HepG2 (cell line): Measurements from ENCODE around the gene CTSZ. TPM values are rescaled to one million over a fixed set of nuclear protein-coding genes. Genes with fewer than 3 reads are reported as not detected.

ENCODE experiments used
- CCAR2 ChIP-seq: fragments of 200-400 bp; formaldehyde crosslinking; optimal IDR thresholded peaks from 2 replicates; pipeline ENCODE3; 2018; ENCODE audit warnings: low read depth, mild to moderate bottlenecking, low read length, moderate library complexity
- KMT2A ChIP-seq: sonication (generic); formaldehyde crosslinking; IDR thresholded peaks from 2 replicates; pipeline ENCODE4 v1.4.0; 2020; ENCODE audit warnings: missing genetic modification reagents
- MAFG ChIP-seq: sonication (generic); formaldehyde crosslinking; IDR thresholded peaks from 2 replicates; pipeline ENCODE4 v1.5.1; 2020; ENCODE audit warnings: mild to moderate bottlenecking, missing genetic modification reagents
- MTA3 ChIP-seq: sonication (generic); formaldehyde crosslinking; IDR thresholded peaks from 2 replicates; pipeline ENCODE4 v1.4.0; 2020; ENCODE audit warnings: missing genetic modification reagents
- SAFB2 ChIP-seq: sonication (generic); formaldehyde crosslinking; IDR thresholded peaks from 2 replicates; pipeline ENCODE4 v1.5.1; 2020; ENCODE audit warnings: missing genetic modification reagents, low read depth, mild to moderate bottlenecking, borderline replicate concordance
- SMC3 ChIP-seq: IDR thresholded peaks from 2 replicates; pipeline ENCODE4 v1.6.1; 2011; ENCODE audit warnings: low read length, improper control_type of control experiment
- TFDP1 ChIP-seq: IDR thresholded peaks from 2 replicates; pipeline ENCODE4 v1.6.1; 2016; ENCODE audit warnings: missing compliant biosample characterization, missing genetic modification reagents, borderline replicate concordance
- ZBTB38 ChIP-seq: sonication (generic); formaldehyde crosslinking; IDR thresholded peaks from 2 replicates; pipeline ENCODE4 v1.5.1; 2020; ENCODE audit warnings: mild to moderate bottlenecking, missing genetic modification reagents
- ZNF180 ChIP-seq: sonication (generic); formaldehyde crosslinking; IDR thresholded peaks from 2 replicates; pipeline ENCODE4 v1.4.0; 2020; ENCODE audit warnings: low read depth, missing genetic modification reagents, borderline replicate concordance
- ZNF224 ChIP-seq: sonication (generic); formaldehyde crosslinking; IDR thresholded peaks from 2 replicates; pipeline ENCODE4 v1.5.0; 2020; ENCODE audit warnings: mild to moderate bottlenecking, missing genetic modification reagents
- ZNF724P ChIP-seq: sonication (generic); formaldehyde crosslinking; IDR thresholded peaks from 2 replicates; pipeline ENCODE4 v1.8.0; 2022; ENCODE audit warnings: missing genetic modification reagents, borderline replicate concordance
- ZNF740 ChIP-seq: sonication (generic); formaldehyde crosslinking; IDR thresholded peaks from 2 replicates; pipeline ENCODE4 v1.4.0; 2020; ENCODE audit warnings: missing genetic modification reagents
- polyA plus RNA-seq, 8 experiments: library from polyadenylated mRNA; depleted of rRNA in 3 of 8; stranded (reverse) in 7 of 8; unstranded in 1 of 8; fragments of >200 nt; fragmentation: Illumina TruSeq in 4 of 8; extraction: Trizol in 4 of 8; gene quantifications; 2 replicates each; pipeline versions ENCODE4 v1.2.1 to v1.2.3, GENCODE V29; 2011 to 2016; ENCODE audit warnings: low read depth in 4 of 8, missing spikeins in 1 of 8, mixed read lengths in 1 of 8; ENCODE audit not compliant: insufficient read depth in 1 of 8
- total RNA-seq, 5 experiments: library from RNA; depleted of rRNA; stranded (reverse); fragments of >200 nt; fragmentation: Illumina TruSeq; extraction: Trizol; gene quantifications; 2 replicates each; pipeline ENCODE4 v1.2.3, GENCODE V29; 2016; ENCODE audit warnings: low read depth in 1 of 5
- TF ChIP-seq, protein P1 (sequence below): sonication (generic); formaldehyde crosslinking; IDR thresholded peaks from 2 replicates; pipeline ENCODE4 v1.4.0; 2020; ENCODE audit warnings: mild to moderate bottlenecking, missing genetic modification reagents, borderline replicate concordance
- TF ChIP-seq, protein P2 (sequence below): sonication (generic); formaldehyde crosslinking; IDR thresholded peaks from 2 replicates; pipeline ENCODE4 v1.4.0; 2020; ENCODE audit warnings: missing genetic modification reagents, low read depth, mild to moderate bottlenecking, borderline replicate concordance
- TF ChIP-seq, protein P3 (sequence below): IDR thresholded peaks from 2 replicates; pipeline ENCODE4 v1.6.1; 2016; ENCODE audit warnings: low read depth

The CTSZ gene
- total and polyA plus RNA-seq, 2 of the 13 experiments (the other 11 are each of a cell fraction or from before 2014, with no cell fraction given): 0.33 TPM; not detected in 1

DNA sequence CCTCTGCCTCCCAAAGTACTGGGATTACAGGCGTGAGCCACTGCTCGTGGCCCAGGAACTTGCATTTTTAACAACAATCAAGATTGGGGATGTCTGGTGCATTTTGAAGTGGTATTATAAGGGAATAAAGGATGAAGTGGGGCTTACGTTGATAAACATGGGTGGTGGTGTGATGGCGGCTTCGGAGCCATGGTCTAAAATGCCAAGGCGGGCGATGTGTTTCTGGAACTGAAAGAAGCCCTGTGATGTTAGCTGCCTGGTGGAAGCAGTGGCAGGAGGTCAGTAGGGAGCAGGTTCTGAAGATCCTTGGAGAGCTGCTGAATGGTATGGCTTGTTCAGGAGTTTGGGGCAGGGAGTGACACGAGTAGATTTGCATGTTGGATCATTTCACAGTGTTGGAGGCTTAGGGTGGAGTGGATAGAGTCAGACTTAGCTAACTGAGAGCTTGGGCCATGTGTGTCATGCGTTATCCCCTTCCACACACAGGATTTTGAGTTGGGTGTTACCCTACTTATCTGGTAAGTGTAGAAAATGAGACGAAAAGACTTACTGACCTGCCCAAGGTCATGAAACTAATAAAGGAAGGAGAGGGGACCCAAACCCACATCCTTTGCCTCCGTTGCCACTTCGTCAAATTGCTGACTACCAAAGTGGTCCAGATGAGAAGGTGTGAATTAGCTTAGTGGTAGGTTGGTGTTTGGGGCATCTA is 24.5 kb downstream of the CTSZ start (continued):
- TF ChIP-seq, protein P1, sequence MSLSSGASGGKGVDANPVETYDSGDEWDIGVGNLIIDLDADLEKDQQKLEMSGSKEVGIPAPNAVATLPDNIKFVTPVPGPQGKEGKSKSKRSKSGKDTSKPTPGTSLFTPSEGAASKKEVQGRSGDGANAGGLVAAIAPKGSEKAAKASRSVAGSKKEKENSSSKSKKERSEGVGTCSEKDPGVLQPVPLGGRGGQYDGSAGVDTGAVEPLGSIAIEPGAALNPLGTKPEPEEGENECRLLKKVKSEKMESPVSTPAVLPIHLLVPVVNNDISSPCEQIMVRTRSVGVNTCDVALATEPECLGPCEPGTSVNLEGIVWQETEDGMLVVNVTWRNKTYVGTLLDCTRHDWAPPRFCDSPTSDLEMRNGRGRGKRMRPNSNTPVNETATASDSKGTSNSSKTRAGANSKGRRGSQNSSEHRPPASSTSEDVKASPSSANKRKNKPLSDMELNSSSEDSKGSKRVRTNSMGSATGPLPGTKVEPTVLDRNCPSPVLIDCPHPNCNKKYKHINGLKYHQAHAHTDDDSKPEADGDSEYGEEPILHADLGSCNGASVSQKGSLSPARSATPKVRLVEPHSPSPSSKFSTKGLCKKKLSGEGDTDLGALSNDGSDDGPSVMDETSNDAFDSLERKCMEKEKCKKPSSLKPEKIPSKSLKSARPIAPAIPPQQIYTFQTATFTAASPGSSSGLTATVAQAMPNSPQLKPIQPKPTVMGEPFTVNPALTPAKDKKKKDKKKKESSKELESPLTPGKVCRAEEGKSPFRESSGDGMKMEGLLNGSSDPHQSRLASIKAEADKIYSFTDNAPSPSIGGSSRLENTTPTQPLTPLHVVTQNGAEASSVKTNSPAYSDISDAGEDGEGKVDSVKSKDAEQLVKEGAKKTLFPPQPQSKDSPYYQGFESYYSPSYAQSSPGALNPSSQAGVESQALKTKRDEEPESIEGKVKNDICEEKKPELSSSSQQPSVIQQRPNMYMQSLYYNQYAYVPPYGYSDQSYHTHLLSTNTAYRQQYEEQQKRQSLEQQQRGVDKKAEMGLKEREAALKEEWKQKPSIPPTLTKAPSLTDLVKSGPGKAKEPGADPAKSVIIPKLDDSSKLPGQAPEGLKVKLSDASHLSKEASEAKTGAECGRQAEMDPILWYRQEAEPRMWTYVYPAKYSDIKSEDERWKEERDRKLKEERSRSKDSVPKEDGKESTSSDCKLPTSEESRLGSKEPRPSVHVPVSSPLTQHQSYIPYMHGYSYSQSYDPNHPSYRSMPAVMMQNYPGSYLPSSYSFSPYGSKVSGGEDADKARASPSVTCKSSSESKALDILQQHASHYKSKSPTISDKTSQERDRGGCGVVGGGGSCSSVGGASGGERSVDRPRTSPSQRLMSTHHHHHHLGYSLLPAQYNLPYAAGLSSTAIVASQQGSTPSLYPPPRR (CRISPR knock-in tag): no peak
- TF ChIP-seq ZNF224 (CRISPR knock-in tag) (no peak), SAFB2 (no peak), CCAR2 (no peak), KMT2A (CRISPR knock-in tag) (no peak), SMC3 (no peak), MAFG (CRISPR knock-in tag) (no peak), MTA3 (CRISPR knock-in tag) (no peak), ZNF180 (CRISPR knock-in tag) (no peak), ZBTB38 (CRISPR knock-in tag) (no peak), ZNF724P (CRISPR knock-in tag) (0 out of 2 replicates have a peak, but pooled peaks have one; percentile 13), TFDP1 (no peak), ZNF740 (no peak)
- TF ChIP-seq, protein P2, sequence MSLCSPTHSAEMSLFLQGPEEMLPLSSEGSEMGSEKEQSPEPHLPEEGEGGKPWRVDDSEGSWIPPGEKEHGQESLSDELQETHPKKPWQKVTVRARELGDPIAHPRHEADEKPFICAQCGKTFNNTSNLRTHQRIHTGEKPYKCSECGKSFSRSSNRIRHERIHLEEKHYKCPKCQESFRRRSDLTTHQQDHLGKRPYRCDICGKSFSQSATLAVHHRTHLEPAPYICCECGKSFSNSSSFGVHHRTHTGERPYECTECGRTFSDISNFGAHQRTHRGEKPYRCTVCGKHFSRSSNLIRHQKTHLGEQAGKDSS (CRISPR knock-in tag): 0 out of 2 replicates have a peak, but pooled peaks have one; percentile 33
- TF ChIP-seq, protein P3, sequence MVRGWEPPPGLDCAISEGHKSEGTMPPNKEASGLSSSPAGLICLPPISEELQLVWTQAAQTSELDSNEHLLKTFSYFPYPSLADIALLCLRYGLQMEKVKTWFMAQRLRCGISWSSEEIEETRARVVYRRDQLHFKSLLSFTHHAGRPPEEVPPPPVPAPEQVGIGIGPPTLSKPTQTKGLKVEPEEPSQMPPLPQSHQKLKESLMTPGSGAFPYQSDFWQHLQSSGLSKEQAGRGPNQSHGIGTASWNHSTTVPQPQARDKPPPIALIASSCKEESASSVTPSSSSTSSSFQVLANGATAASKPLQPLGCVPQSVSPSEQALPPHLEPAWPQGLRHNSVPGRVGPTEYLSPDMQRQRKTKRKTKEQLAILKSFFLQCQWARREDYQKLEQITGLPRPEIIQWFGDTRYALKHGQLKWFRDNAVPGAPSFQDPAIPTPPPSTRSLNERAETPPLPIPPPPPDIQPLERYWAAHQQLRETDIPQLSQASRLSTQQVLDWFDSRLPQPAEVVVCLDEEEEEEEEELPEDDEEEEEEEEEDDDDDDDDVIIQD: no peak
